Vagina (tissue), 2 donors: ENCODE measurements around the gene TXK. TPM values are rescaled to one million over a fixed set of nuclear protein-coding genes. Genes with fewer than 3 reads are reported as not detected.

Experiments
- DNase-seq, 2 donors: peaks; one replicate each; pipeline ENCODE4 v3.0.0-alpha.2; 2017; ENCODE audit errors: extremely low spot score in 2 of 2
- H3K27ac ChIP-seq: fragments of 200-600 bp; sonication (generic); one replicate; pipeline ENCODE4 v1.5.1; 2019
- H3K27me3 ChIP-seq: fragments of 200-600 bp; sonication (generic); one replicate; pipeline ENCODE4 v1.5.1; 2019
- H3K36me3 ChIP-seq, 2 donors: fragments of 200-600 bp; sonication (generic); one replicate each; pipeline ENCODE4 v1.5.1; 2017 to 2019
- H3K4me1 ChIP-seq: fragments of 200-600 bp; sonication (generic); one replicate; pipeline ENCODE4 v1.5.1; 2019
- H3K4me3 ChIP-seq, 2 donors: fragments of 200-600 bp; sonication (generic); 1 replicate in 1 of 2; 2 replicates in 1 of 2; pipeline ENCODE4 v1.5.1; 2016 to 2019
- H3K9me3 ChIP-seq: fragments of 200-600 bp; sonication (generic); one replicate; pipeline ENCODE4 v1.5.1; 2019
- POLR2A ChIP-seq, 2 donors: fragments of 450-650 bp; IDR thresholded peaks; one replicate each; pipeline ENCODE4 v1.6.1; 2017; ENCODE audit warnings: antibody characterized with exemption in 2 of 2, mild to moderate bottlenecking in 2 of 2, moderate library complexity in 2 of 2
- POLR2AphosphoS5 ChIP-seq, 2 donors: sonication (generic); formaldehyde crosslinking; IDR thresholded peaks; one replicate each; pipeline ENCODE4 v1.9.0; 2017; ENCODE audit warnings: antibody characterized with exemption in 2 of 2, mild to moderate bottlenecking in 2 of 2, low read depth in 1 of 2; ENCODE audit not compliant: insufficient read depth in 1 of 2
- intact Hi-C: fragments of 100-400 bp; cut with DNase I; formaldehyde crosslinking; loops from one replicate; pipeline ENCODE4 v1.15.1; 2023
- total RNA-seq: library from RNA; depleted of rRNA; stranded (reverse); fragments of >200 nt; gene quantifications from one replicate; pipeline ENCODE4 v1.2.3, GENCODE V29; 2016
- TF ChIP-seq, protein P1 (sequence below), 3 experiments: fragments of 450-650 bp in 2 of 3; fragments of 200-600 bp in 1 of 3; sonication (generic) in 1 of 3; IDR thresholded peaks; one replicate each; pipeline ENCODE4 v1.5.1; 2017 to 2019; ENCODE audit warnings: antibody characterized with exemption in 3 of 3, mild to moderate bottlenecking in 2 of 3, moderate library complexity in 2 of 3

Gene TXK
- total RNA-seq, 1 donor from 2014 or later: 8.1 TPM

DNA sequence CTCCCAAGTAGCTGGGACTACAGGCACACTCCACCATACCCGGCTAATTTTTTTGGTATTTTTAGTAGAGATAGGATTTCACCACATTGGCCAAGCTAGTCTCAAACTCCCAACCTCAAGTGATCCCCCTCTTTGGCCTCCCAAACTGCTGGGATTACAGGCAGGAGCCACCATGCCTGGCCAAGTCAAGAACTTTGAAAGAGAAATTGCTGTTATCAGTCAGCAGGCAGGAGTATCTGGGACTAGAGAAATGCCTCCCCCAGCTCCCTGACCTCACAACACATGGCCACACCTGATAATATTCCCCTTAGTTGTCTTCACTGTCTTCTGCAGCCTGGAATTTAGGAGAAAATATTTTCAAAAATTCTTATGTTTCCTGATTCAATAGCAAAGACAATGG, 7.4 kb downstream of the TXK start:
- Histone ChIP-seq H3K36me3 (no peaks in the 10 kb centered on the region), H3K27ac (no peak overlapping the region), H3K9me3 (no peaks in the 10 kb centered on the region), H3K4me1 (peaks cover 11% of the 10 kb centered on the region), H3K4me3 (no peak overlapping the region), H3K27me3 (no peaks in the 10 kb centered on the region)
- intact Hi-C loops: no loop called here
- DNase-seq: no peak
- TF ChIP-seq, protein P1, sequence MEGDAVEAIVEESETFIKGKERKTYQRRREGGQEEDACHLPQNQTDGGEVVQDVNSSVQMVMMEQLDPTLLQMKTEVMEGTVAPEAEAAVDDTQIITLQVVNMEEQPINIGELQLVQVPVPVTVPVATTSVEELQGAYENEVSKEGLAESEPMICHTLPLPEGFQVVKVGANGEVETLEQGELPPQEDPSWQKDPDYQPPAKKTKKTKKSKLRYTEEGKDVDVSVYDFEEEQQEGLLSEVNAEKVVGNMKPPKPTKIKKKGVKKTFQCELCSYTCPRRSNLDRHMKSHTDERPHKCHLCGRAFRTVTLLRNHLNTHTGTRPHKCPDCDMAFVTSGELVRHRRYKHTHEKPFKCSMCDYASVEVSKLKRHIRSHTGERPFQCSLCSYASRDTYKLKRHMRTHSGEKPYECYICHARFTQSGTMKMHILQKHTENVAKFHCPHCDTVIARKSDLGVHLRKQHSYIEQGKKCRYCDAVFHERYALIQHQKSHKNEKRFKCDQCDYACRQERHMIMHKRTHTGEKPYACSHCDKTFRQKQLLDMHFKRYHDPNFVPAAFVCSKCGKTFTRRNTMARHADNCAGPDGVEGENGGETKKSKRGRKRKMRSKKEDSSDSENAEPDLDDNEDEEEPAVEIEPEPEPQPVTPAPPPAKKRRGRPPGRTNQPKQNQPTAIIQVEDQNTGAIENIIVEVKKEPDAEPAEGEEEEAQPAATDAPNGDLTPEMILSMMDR (IDR thresholded peaks at IDR 0.05): no peak
- TF ChIP-seq POLR2AphosphoS5 (IDR thresholded peaks at IDR 0.05; ENCODE audit: insufficient read depth in 1 of 2, low read depth in 1 of 2): no peak
- TF ChIP-seq POLR2A (IDR thresholded peaks at IDR 0.05): no peak

DNA sequence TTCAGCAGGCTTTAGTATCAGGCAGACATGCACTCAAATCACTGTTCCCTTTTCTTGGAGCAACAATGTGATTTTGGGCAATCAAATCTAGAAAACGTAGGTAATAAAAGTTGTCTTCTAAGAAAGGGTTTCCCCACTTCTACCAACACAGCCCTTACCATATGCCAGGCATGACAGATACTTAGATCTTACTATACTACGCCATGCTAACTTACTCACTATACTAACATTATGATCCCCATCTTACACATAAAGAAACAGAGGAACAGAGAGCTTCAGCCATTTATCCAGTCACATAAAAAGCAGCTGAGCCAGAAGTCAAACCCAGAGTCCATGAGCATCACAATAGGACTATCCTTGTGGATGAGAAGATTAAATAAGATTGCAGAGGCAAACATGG, 9.2 kb downstream of the TXK start:
- no peak overlapping the region for H3K4me3 ChIP-seq
- no peak overlapping the region for H3K27ac ChIP-seq
- intact Hi-C loops: no loop called here
- peaks cover 11% of the 10 kb centered on the region for H3K4me1 ChIP-seq
- TF ChIP-seq POLR2A (IDR thresholded peaks at IDR 0.05) (no peak), POLR2AphosphoS5 (IDR thresholded peaks at IDR 0.05; ENCODE audit: insufficient read depth in 1 of 2, low read depth in 1 of 2) (no peak)
- TF ChIP-seq, protein P1 (IDR thresholded peaks at IDR 0.05): no peak
- H3K9me3 ChIP-seq: no peaks in the 10 kb centered on the region
- no peaks in the 10 kb centered on the region for H3K36me3 ChIP-seq
- H3K27me3 ChIP-seq: no peaks in the 10 kb centered on the region
- no peak for DNase-seq

- Histone ChIP-seq H3K27me3 (no peaks in the 10 kb centered on the region), H3K36me3 (no peaks in the 10 kb centered on the region), H3K27ac (no peak overlapping the region), H3K4me3 (no peak overlapping the region), H3K4me1 (peaks cover 4% of the 10 kb centered on the region), H3K9me3 (no peaks in the 10 kb centered on the region)
- TF ChIP-seq POLR2A (IDR thresholded peaks at IDR 0.05) (no peak), POLR2AphosphoS5 (IDR thresholded peaks at IDR 0.05; ENCODE audit: insufficient read depth in 1 of 2, low read depth in 1 of 2) (no peak)
- TF ChIP-seq, protein P1 (IDR thresholded peaks at IDR 0.05): no peak
- DNase-seq: no peak
- intact Hi-C loops: no loop called here
These were observed 11.3 kb downstream of the TXK start for GRCh38 chr4:48122756-48123155.

DNA sequence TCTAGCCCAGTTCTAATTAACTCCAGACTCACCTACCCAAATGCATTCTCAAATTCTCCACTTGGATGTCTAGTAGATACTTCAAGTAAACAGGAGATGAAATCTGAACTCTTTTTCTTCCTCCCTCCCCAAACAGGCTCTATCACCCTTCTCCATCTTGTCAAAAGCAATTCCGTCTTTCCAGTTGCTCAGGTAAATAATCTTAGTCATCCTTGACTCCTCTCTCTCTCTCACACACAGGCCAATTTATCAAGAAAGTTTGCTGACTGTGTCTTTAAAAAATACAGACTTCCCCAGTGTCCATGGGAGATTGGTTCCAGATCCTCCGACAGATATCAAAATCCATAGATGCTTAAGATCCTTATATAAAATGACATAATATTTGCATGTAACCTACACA, 12.9 kb downstream of the TXK start:
- TF ChIP-seq POLR2A (IDR thresholded peaks at IDR 0.05) (no peak), POLR2AphosphoS5 (IDR thresholded peaks at IDR 0.05; ENCODE audit: insufficient read depth in 1 of 2, low read depth in 1 of 2) (no peak)
- TF ChIP-seq, protein P1 (IDR thresholded peaks at IDR 0.05): no peak
- intact Hi-C loops: no loop called here
- Histone ChIP-seq H3K36me3 (no peaks in the 10 kb centered on the region), H3K27me3 (no peaks in the 10 kb centered on the region), H3K9me3 (no peaks in the 10 kb centered on the region), H3K4me3 (no peak overlapping the region), H3K4me1 (no peaks in the 10 kb centered on the region), H3K27ac (no peak overlapping the region)
- DNase-seq: no peak

DNA sequence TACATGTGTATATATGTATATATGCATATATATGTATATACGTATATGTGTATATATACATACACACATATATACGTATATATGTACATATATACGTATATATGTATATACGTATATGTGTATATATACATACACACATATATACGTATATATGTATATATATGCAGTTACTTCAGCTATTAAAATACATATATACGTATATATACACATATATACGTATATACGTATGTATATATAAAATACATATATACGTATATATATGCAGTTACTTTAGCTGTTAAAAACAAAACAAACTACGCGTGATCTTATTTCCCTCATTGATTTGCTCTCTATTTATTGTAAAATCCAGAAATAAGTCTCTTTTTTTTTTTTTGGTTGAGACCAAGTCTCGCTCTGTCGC, 13.9 kb downstream of the TXK start:
- Histone ChIP-seq H3K36me3 (no peaks in the 10 kb centered on the region), H3K27me3 (no peaks in the 10 kb centered on the region), H3K9me3 (no peaks in the 10 kb centered on the region), H3K4me1 (no peaks in the 10 kb centered on the region), H3K27ac (no peak overlapping the region), H3K4me3 (no peak overlapping the region)
- intact Hi-C loops: no loop called here
- no peak for DNase-seq
- TF ChIP-seq, protein P1 (IDR thresholded peaks at IDR 0.05): no peak
- no peak for TF ChIP-seq POLR2AphosphoS5 (IDR thresholded peaks at IDR 0.05; ENCODE audit: insufficient read depth in 1 of 2, low read depth in 1 of 2)
- no peak for TF ChIP-seq POLR2A (IDR thresholded peaks at IDR 0.05)
